Measurements from ENCODE around the gene HSF4.

Gene HSF4

DNA sequence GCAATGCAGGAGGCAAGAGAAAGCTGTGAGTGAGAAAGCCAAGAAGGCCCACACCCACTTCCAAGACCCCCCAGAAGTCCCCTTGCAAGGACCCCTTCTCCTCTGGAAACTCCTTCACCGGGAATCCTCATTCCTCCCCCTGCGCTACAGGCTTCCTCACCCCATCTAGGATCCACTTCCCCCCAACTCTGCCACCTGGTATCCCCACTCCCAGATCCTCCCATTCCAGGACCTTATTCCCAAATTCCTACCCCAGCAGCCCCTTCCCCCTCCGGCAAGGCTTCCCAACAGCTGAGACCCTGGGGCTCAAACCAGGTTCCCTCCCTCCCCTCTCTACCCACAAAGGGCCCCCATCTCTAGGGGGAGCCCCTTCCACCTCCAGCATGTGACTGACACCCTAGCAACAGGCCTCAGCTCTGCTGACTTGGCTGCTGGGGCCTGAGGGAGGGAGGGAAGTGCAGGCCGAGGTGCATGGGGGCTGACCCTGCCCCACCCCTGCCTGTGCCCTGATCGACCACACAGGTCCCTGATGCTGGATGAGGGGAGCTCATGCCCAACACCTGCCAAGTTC lies 2.1 kb downstream of the HSF4 start:
- DNase-seq (ENCODE audit: low read depth): no peak

- DNase-seq (ENCODE audit: low read depth): no peak
Measured at GRCh38 chr16:67167588-67167987, 3.0 kb downstream of the HSF4 start.

DNA sequence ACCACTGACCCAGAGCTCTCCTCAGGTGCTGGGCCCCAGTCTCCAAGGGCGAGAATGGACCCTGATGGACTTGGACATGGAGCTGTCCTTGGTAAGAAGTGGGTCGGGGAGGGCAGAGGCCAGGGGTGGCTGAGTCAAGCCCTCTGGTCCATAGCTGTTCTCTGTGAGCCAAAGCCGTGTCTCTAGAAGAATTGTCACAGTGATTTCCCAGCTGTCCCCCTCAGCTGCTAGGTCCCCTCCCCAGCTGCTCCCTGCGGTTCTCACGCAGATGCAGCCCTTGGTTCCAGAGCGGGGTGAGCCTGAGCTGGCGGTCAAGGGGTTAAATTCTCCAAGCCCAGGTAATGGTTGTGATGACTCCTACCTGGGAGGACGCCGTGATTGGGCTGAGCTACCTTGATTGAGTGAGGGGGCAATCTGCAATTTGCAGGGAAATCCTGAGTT lies 4.5 kb downstream of the HSF4 start:
- no peak for DNase-seq (ENCODE audit: low read depth)

DNA sequence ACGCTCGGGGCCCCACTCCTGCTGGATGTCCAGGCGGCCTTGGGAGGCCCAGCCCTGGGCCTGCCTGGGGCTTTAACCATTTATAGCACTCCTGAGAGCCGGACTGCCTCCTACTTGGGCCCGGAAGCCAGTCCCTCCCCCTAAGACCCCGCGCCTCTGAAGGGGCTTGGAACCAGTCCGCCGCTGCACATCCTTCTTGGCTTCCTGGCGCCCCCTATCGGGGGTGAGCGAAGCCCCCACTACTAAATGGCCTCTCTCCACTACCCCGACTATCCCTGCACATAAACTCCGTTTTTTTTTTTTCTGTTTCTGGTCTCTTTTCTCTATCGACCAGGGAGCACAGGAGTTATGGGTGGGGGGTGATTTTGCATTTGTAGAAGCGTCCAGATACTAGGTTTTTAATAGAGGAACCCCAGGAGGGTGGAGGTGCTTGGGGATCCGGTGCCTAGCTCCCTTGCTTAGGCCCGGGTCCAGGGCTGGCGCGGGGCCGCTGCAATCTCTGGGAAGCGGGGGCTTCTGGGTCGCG lies 5.2 kb downstream of the HSF4 start:
- no peak for DNase-seq (ENCODE audit: low read depth)

DNA sequence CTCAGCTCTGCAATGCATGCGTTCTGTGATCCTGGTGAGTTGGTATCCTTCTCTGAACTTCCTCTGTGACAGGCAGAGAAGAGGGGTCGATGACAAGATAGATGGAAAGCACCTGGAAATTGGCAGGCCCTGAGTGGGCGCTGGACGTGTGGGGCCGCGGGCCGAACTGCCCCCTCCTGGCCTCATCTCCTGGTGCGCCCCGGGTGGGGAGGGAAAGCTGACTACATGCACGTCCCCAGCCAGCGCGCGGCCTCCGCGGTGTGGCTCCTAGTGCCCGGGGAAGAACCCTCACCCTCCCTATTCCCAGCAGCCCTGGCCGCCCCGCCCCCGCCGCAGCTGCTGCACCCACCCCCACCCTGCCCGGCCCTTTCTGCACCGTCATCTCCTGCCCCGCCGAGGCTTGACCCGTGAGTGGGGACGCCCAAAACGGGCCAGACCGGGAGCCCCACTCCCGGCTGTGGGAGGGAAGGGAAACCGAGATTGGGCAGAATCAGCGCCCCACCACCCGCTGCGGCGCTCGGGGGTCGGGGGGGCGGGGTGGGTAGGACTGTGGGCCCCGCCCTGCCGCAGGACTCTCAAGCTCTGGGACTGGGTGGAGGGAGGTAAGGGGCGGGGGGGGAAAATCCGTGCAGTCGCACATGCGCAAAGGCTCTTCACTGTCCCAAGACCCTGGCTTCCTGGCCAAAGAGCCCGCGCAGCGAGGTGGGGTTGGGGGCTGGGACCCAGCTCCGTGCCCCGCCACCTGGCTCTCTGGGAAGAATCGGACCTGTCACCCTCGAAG lies 5.8 kb downstream of the HSF4 start, which contains the start of gene NOL3:
Gene NOL3 (plus strand): TSS at position 371 of the 781 bp plus-strand sequence.
- DNase-seq (ENCODE audit: low read depth): no peak

GRCh38 chr16:67170949-67171649 lies 6.6 kb downstream of the HSF4 start:
- DNase-seq (ENCODE audit: low read depth): no peak

DNA sequence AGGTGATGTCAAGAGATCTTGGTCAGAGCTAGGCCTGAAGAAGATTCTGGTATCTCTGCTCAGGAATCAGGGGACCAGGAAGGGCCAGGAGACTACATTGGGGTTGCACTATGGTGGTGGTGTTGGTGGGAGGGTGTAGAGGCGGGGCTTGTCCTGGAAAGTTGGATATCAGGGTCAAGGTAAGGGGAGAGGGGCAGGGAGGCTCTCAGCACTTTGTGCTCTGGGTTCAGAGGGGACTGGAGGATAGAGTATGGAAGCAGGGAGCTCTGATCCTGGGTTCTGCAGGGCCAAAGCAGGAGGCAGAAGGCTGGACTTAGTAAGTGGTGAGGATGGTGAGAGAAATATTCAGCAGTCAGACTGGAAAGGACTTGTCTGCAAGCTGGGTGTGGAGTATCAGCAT lies 8.8 kb downstream of the HSF4 start:
- DNase-seq (ENCODE audit: low read depth): no peak

- peak; percentile 39 for DNase-seq (ENCODE audit: low read depth)
Measured at GRCh38 chr16:67173808-67174705, 9.5 kb downstream of the HSF4 start.

DNA sequence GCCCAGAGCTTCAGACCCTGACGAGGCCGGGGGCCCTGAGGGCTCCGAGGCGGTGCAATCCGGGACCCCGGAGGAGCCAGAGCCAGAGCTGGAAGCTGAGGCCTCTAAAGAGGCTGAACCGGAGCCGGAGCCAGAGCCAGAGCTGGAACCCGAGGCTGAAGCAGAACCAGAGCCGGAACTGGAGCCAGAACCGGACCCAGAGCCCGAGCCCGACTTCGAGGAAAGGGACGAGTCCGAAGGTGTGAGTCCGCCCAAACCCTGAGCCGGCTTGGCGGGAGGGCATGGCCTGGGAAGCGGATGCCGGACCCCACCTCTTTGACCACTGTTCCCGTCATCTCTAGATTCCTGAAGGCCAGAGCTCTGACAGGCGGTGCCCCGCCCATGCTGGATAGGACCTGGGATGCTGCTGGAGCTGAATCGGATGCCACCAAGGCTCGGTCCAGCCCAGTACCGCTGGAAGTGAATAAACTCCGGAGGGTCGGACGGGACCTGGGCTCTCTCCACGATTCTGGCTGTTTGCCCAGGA lies 10.2 kb downstream of the HSF4 start:
- no peak for DNase-seq (ENCODE audit: low read depth)

DNA sequence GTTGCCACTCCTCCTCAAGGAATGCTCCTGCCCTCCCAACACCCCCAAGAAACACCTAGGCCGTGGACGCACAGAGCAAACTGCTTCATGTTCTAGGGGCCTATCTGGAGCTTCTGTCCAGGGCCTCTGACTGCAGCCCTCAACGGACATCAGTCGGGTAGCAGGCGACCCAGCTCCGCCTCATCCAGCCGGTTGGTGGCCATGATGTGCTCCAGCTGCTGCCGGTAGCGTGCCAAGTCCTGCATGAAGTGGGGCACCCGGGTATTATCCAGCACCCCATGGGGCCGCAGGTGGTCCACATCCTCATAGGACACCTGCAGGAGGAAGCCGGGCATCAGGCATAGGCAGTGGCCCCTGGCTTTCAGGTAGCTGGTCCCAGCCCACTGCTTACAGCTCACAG lies 12.1 kb downstream of the HSF4 start:
- DNase-seq (ENCODE audit: low read depth): no peak

GRCh38 chr16:67177743-67178699 lies 13.5 kb downstream of the HSF4 start:
- no peak for DNase-seq (ENCODE audit: low read depth)

DNA sequence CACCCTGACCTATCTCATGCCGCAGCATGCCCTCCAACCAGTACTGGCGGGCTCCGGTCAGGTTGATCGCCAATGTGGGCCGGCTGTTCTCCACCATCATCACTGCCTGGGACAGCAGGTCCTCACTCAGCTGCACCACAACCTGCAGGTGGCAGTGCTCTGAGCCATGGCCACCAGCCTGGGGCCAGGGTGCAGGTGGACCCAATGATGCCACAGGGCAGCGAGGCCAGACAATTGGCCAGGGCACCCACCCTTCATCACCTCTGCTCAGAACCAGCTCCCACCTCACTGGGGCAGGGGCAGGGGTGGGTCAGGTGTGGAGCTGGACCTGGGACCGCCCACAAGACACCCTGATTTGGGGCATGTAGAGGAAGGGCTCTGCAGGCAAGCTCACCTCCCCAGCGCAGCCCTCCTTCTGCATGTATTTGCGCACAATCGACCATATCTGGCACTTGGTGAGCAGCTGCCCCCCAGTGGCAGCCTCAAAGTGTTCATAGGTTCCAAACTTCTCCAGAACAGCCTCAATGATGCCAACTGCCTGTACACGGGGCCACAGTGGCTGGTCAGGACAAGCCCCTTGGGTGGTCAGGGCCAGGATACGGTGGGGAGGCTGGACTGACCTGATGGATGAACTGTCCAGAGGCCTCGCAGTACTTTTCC lies 15.0 kb downstream of the HSF4 start:
- no peak for DNase-seq (ENCODE audit: low read depth)

GRCh38 chr16:67180166-67180565 lies 15.6 kb downstream of the HSF4 start:
- DNase-seq (ENCODE audit: low read depth): no peak

DNA sequence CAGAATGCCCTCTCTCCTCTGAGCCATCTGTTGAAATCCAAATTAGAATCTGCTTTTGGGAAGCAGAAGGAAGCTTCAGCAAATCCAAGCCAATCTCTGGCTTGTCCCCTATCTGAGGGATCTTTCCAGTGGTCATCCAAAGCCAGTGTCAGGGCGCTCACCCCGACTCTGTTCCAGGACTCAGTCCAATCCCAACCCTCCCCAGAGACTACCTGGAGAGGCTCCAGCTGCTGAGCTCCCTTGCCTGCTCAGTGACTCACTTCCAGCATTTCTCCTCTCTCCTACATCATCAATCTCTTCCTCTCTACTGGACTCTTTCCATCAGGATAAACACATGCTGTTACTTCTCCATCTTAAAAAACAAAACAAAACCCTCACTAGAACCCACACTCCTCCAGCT lies 16.8 kb downstream of the HSF4 start:
- DNase-seq (ENCODE audit: low read depth): no peak

- DNase-seq (ENCODE audit: low read depth): no peak
Measured at GRCh38 chr16:67182288-67182687, 17.7 kb downstream of the HSF4 start.

GRCh38 chr16:67183284-67183626 lies 18.7 kb downstream of the HSF4 start:
- no peak for DNase-seq (ENCODE audit: low read depth)

DNA sequence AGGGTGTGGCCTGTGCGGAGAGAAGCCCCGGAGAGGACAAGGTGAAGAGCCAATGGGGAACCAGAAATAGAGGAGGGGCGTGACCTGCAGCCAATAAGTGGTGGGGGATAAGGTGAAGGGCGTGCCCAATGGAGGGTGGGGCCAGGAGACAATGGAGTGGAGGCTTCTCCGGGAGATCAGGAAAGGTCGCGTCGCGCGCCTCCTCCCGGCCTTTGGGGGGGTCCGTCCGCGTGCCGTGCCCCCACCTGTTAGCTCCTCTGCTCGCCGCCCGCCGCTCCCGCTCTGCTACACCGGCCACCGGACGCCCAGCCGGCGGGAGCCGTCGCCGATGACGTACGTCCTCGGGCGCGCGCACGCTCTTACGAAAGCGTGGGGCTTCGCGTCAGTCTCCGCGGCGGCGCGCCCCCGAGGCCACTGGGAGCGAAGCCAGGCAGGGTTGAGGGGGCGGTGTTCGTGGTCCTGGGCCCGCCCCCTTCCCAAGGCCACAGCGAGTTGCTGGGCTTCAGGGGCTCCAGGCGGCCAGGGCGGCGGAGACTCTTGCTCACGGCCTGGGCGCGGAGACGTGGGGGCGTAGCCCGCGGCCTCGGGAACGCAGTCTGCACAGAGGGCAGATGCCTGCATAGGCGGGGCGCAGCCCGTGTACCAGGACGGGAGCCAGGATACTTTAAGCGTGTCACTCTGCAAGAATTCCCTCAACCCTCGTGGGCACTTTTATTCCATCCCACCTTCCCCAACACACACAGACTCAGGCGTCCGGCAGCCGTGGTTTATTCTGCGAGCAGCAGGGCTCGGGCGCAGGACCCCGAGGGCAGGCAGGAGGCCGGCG lies 19.3 kb downstream of the HSF4 start, which contains the start of gene MATCAP1:
Gene MATCAP1 (minus strand): TSS at position 337 of the 826 bp plus-strand sequence. CDS start 3,353 bp downstream, outside the sequence.
- DNase-seq (ENCODE audit: low read depth): peak; percentile 86

- DNase-seq (ENCODE audit: low read depth): no peak
Measured at GRCh38 chr16:67184453-67184994, 20.0 kb downstream of the HSF4 start.

All from stimulated activated CD8-positive, alpha-beta memory T cell treated with anti-CD3 and anti-CD28 coated beads, Interleukin-4, amount 100 ng/mL, for 24 hours (primary cell).